Body of pancreas (tissue), 4 donors: Measurements from ENCODE around the gene HNRNPL. TPM values are rescaled to one million over a fixed set of nuclear protein-coding genes. Genes with fewer than 3 reads are reported as not detected.

Experiments used
- ATAC-seq: fragments of 150-250 bp; one replicate; pipeline ENCODE4 v1.9.1; 2016
- DNase-seq, 4 donors: peaks; one replicate each; pipeline ENCODE4 v3.0.0-alpha.2; 2019
- H3K27ac ChIP-seq, 4 donors: fragments of 200-600 bp; sonication (generic); 1 replicate in 3 of 4; 2 replicates in 1 of 4; pipeline versions ENCODE4 v1.5.1 to v1.6.1; 2016 to 2019; ENCODE audit warnings: mild to moderate bottlenecking in 1 of 4, mixed read lengths in 1 of 4, moderate library complexity in 1 of 4
- H3K27me3 ChIP-seq, 2 donors: fragments of 200-600 bp; sonication (generic); one replicate each; pipeline ENCODE4 v1.6.0; 2016; ENCODE audit warnings: mild to moderate bottlenecking in 1 of 2
- H3K36me3 ChIP-seq, 2 donors: fragments of 200-600 bp; sonication (generic); replicated peaks in 1 of 2; 2 replicates each; pipeline ENCODE4 v1.5.1; 2016; ENCODE audit warnings: low read depth in 2 of 2; ENCODE audit not compliant: insufficient read depth in 1 of 2
- H3K4me1 ChIP-seq: fragments of 200-600 bp; sonication (generic); one replicate; pipeline ENCODE4 v1.6.0; 2016
- H3K4me3 ChIP-seq, 2 donors: fragments of 200-600 bp; sonication (generic); 1 replicate in 1 of 2; 2 replicates in 1 of 2; pipeline ENCODE4 v1.5.1; 2016 to 2019
- H3K9me3 ChIP-seq, 3 donors: fragments of 200-600 bp; sonication (generic); 1 replicate in 2 of 3; 2 replicates in 1 of 3; pipeline ENCODE4 v1.5.1; 2016
- CTCF ChIP-seq, 7 experiments: fragments of 450-650 bp in 4 of 7; fragments of 200-600 bp in 3 of 7; sonication (generic) in 3 of 7; IDR thresholded peaks; one replicate each; pipeline ENCODE4 v1.5.1; 2016 to 2019; ENCODE audit warnings: antibody characterized with exemption in 7 of 7
- POLR2A ChIP-seq, 3 donors: fragments of 450-650 bp; IDR thresholded peaks; one replicate each; pipeline ENCODE4 v1.6.1; 2016; ENCODE audit warnings: antibody characterized with exemption in 3 of 3, mild to moderate bottlenecking in 2 of 3
- WGBS, 2 donors: methylation state at CpG; one replicate each; pipeline ENCODE4 v1.1.5; 2017; 5-methylcytosine and 5-hydroxymethylcytosine counted together
- intact Hi-C: fragments of 100-400 bp; cut with DNase I; formaldehyde crosslinking; loops from one replicate; pipeline ENCODE4 v1.15.1; 2023
- total RNA-seq, 2 donors: library from RNA; depleted of rRNA; stranded (reverse); fragments of >200 nt; gene quantifications; one replicate each; pipeline ENCODE4 v1.1.0, GENCODE V29; 2016

Gene HNRNPL
- total RNA-seq, 2 donors from 2014 or later: 80.4 to 139 TPM

- WGBS, 2 donors: 87 to 88% methylated on average over 17 of the region's 17 CpGs
- no peak for DNase-seq
- H3K27me3 ChIP-seq: no peaks in the 10 kb centered on the region
These were observed 3.4 kb upstream of the HNRNPL start for GRCh38 chr19:38853214-38853613.

GRCh38 chr19:38852231-38853044 lies 2.7 kb upstream of the HNRNPL start:
- WGBS, 2 donors: 1% methylated on average over 28 to 52 of the region's 52 CpGs
- peaks cover 33% of the 10 kb centered on the region for H3K4me1 ChIP-seq
- DNase-seq (peak; percentile 59 to 66 (median 61)), ATAC-seq (no peak)
- no peaks in the 10 kb centered on the region for H3K27me3 ChIP-seq
- H3K36me3 ChIP-seq: no peaks in the 10 kb centered on the region
- intact Hi-C loops: no loop called here
- peak overlapping the region; percentile 95 to 100 (median 98) for H3K27ac ChIP-seq
- H3K9me3 ChIP-seq: no peaks in the 10 kb centered on the region
- peak overlapping the region; percentile 76 to 77 for H3K4me3 ChIP-seq
- TF ChIP-seq CTCF (IDR thresholded peaks at IDR 0.05) (no peak), POLR2A (IDR thresholded peaks at IDR 0.05) (peak in 2 of 3 donors; percentile 53 to 54)

More at GRCh38 chr19:38853214-38853613, 3.4 kb upstream of the HNRNPL start:
- Histone ChIP-seq H3K9me3 (no peaks in the 10 kb centered on the region), H3K4me3 (no peak overlapping the region), H3K27ac (peak overlapping the region in 2 of 4 donors; percentile 95 to 98), H3K36me3 (no peaks in the 10 kb centered on the region), H3K4me1 (peaks cover 25% of the 10 kb centered on the region)
- intact Hi-C loops: no loop called here
- TF ChIP-seq POLR2A (IDR thresholded peaks at IDR 0.05): no peak
- no peak for TF ChIP-seq CTCF (IDR thresholded peaks at IDR 0.05)
- ATAC-seq: no peak

- Histone ChIP-seq H3K36me3 (peaks cover 0 to 3% of the 10 kb centered on the region in 2 donors), H3K4me3 (peak overlapping the region; percentile 76 to 77), H3K27ac (peak overlapping the region; percentile 95 to 100 (median 98)), H3K27me3 (no peaks in the 10 kb centered on the region), H3K4me1 (peaks cover 39% of the 10 kb centered on the region), H3K9me3 (no peaks in the 10 kb centered on the region)
- TF ChIP-seq POLR2A (IDR thresholded peaks at IDR 0.05) (peak; percentile 63 to 86 (median 71)), CTCF (IDR thresholded peaks at IDR 0.05) (no peak)
- 0% methylated on average over 11 to 47 of the region's 67 CpGs for WGBS, 2 donors
- intact Hi-C loops: no loop called here
- ATAC-seq (peak; percentile 36), DNase-seq (peak; percentile 94 to 97 (median 96))
These were observed 1.9 kb upstream of the HNRNPL start for GRCh38 chr19:38851622-38852230.

- no peak for ATAC-seq
- H3K36me3 ChIP-seq: peaks cover 6 to 9% of the 10 kb centered on the region in 2 donors
- no peaks in the 10 kb centered on the region for H3K9me3 ChIP-seq
- no peaks in the 10 kb centered on the region for H3K27me3 ChIP-seq
- intact Hi-C loops: no loop called here
- peak overlapping the region; percentile 95 to 100 (median 98) for H3K27ac ChIP-seq
- peaks cover 43% of the 10 kb centered on the region for H3K4me1 ChIP-seq
- peak overlapping the region in 1 of 2 donors; percentile 18 for H3K4me3 ChIP-seq
- DNase-seq: peak in 2 of 4 donors; percentile 27 to 37
- WGBS, 2 donors: 1 to 2% methylated on average over 22 to 40 of the region's 40 CpGs
- TF ChIP-seq CTCF (IDR thresholded peaks at IDR 0.05) (peak in 1 of 7 experiments; percentile 1), POLR2A (IDR thresholded peaks at IDR 0.05) (no peak)
These were observed 1.3 kb upstream of the HNRNPL start for GRCh38 chr19:38850976-38851621.
